ENCODE measurements around the gene DCTN1.
"Not testable (repeated sequence)": the region's sequence is repeated elsewhere in the genome, so short reads cannot be mapped to it uniquely, and the experiment has no call there.

Gene DCTN1

DNA sequence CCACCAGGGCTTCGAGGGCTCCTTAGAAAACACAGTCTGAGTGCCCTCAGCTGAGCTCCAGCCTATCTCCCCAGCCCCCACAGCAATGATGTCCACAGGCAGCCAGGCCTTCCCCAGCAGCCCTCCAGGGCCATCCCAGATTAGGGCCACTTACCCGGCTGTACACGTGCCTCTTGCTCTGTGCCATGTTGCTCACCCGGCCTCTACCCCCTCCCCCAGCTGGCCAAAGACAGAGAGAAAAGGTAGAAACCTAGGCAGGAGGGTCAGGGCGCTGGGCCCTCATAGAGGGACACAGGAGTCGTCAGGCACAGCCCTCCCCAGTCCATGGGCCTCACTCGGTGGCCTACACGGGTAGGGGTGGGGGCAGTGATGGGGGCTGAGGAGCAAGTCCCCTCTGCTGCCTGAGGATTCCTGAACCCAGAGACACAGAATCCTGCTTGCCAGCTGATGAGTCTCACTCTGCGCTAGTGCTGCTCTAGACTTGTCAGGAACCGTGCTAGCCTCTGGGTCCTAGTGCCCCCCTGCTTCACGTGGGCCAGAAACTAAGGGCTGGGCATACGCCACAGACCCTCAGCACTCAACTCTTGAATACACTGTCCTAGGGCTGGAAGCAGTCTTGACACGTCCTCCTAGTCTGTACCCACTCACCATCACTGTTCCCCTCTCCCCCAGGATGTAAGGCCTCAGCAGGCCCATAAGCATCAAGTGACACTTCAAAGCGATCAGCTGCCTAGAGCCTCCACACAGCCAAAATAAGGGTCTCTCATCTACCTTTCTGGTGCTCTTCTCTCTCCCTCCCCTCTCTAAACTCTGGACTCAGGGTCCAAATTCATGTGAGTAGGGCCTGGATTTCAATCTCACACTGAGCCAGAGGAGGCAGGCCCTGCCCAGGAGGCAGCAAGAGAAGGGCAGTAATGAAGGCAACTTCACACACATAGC, at the start of gene DCTN1:
TSS of gene DCTN1 (minus strand) at position 461 of the 939 bp plus-strand sequence. CDS start at position 187, 274 bp downstream.
- Mint-ChIP-seq H3K27me3 (no peaks in the 10 kb centered on the region), H3K4me1 (ENCODE audit: low read depth) (peaks cover 30% of the 10 kb centered on the region)
- DNase-seq, result peak; percentile 39

DNA sequence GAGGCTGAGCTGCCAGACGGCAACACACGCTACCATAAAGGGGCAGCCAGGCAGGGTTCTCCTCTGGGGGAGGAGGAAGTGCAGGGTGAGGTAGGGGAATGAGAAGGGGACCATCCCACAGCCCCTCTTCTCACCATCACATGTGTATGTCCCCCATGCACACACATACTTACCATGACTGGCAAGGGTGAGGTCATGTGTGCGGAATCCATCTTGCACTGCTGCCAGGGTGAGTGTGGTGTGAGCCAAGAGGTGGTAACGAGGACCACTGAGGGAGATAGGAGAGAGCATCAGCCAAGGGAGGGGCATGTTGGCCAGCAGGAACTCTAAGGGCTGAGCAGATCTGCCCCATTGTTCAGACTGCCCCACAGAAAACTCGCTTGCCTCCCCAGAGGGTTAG, 48.6 kb upstream of the DCTN1 start:
- Mint-ChIP-seq H3K27ac (no peak overlapping the region), H3K4me3 (no peak overlapping the region), H3K4me1 (ENCODE audit: low read depth) (no peaks in the 10 kb centered on the region), H3K9me3 (no peaks in the 10 kb centered on the region), H3K36me3 (ENCODE audit: low read depth) (peaks cover 27% of the 10 kb centered on the region), H3K27me3 (no peaks in the 10 kb centered on the region)
- no peak for DNase-seq

More for the DNA sequence above, at the start of gene DCTN1:
- Mint-ChIP-seq H3K9me3 (no peaks in the 10 kb centered on the region), H3K27ac (peak within 1 kb of the TSS; percentile 61), H3K4me3 (peak within 1 kb of the TSS; percentile 29), H3K36me3 (ENCODE audit: low read depth) (peaks cover 44% of the 10 kb centered on the region)

- Mint-ChIP-seq H3K9me3 (no peaks in the 10 kb centered on the region), H3K4me3 (no peak overlapping the region), H3K27ac (no peak overlapping the region), H3K27me3 (no peaks in the 10 kb centered on the region), H3K4me1 (ENCODE audit: low read depth) (peaks cover 7% of the 10 kb centered on the region), H3K36me3 (ENCODE audit: low read depth) (peaks cover 30% of the 10 kb centered on the region)
- DNase-seq, result no peak
Measured at GRCh38 chr2:74427551-74427950, 47.4 kb upstream of the DCTN1 start.

- peaks cover 12% of the 10 kb centered on the region for H3K4me1 Mint-ChIP-seq (ENCODE audit: low read depth)
- no peak overlapping the region for H3K4me3 Mint-ChIP-seq
- no peaks in the 10 kb centered on the region for H3K9me3 Mint-ChIP-seq
- DNase-seq, result no peak
- peaks cover 35% of the 10 kb centered on the region for H3K36me3 Mint-ChIP-seq (ENCODE audit: low read depth)
- H3K27ac Mint-ChIP-seq, result no peak overlapping the region
- H3K27me3 Mint-ChIP-seq, result no peaks in the 10 kb centered on the region
Measured at GRCh38 chr2:74426181-74426758, 46.2 kb upstream of the DCTN1 start.

- H3K4me3 Mint-ChIP-seq, result no peak overlapping the region
- no peak overlapping the region for H3K27ac Mint-ChIP-seq
- no peak for DNase-seq
- H3K4me1 Mint-ChIP-seq (ENCODE audit: low read depth), result peaks cover 18% of the 10 kb centered on the region
- no peaks in the 10 kb centered on the region for H3K27me3 Mint-ChIP-seq
- no peaks in the 10 kb centered on the region for H3K9me3 Mint-ChIP-seq
- H3K36me3 Mint-ChIP-seq (ENCODE audit: low read depth), result peaks cover 35% of the 10 kb centered on the region
Measured at GRCh38 chr2:74425523-74425922, 45.4 kb upstream of the DCTN1 start.

GRCh38 chr2:74424995-74425406, 44.9 kb upstream of the DCTN1 start:
- Mint-ChIP-seq H3K9me3 (no peaks in the 10 kb centered on the region), H3K4me3 (no peak overlapping the region), H3K4me1 (ENCODE audit: low read depth) (peaks cover 23% of the 10 kb centered on the region), H3K27ac (no peak overlapping the region), H3K27me3 (no peaks in the 10 kb centered on the region), H3K36me3 (ENCODE audit: low read depth) (peaks cover 35% of the 10 kb centered on the region)
- no peak for DNase-seq

- Mint-ChIP-seq H3K4me3 (no peak overlapping the region), H3K27ac (no peak overlapping the region), H3K27me3 (no peaks in the 10 kb centered on the region), H3K9me3 (no peaks in the 10 kb centered on the region), H3K4me1 (ENCODE audit: low read depth) (peaks cover 25% of the 10 kb centered on the region), H3K36me3 (ENCODE audit: low read depth) (peaks cover 35% of the 10 kb centered on the region)
- DNase-seq, result no peak
Measured at GRCh38 chr2:74424139-74424992, 44.3 kb upstream of the DCTN1 start.

DNA sequence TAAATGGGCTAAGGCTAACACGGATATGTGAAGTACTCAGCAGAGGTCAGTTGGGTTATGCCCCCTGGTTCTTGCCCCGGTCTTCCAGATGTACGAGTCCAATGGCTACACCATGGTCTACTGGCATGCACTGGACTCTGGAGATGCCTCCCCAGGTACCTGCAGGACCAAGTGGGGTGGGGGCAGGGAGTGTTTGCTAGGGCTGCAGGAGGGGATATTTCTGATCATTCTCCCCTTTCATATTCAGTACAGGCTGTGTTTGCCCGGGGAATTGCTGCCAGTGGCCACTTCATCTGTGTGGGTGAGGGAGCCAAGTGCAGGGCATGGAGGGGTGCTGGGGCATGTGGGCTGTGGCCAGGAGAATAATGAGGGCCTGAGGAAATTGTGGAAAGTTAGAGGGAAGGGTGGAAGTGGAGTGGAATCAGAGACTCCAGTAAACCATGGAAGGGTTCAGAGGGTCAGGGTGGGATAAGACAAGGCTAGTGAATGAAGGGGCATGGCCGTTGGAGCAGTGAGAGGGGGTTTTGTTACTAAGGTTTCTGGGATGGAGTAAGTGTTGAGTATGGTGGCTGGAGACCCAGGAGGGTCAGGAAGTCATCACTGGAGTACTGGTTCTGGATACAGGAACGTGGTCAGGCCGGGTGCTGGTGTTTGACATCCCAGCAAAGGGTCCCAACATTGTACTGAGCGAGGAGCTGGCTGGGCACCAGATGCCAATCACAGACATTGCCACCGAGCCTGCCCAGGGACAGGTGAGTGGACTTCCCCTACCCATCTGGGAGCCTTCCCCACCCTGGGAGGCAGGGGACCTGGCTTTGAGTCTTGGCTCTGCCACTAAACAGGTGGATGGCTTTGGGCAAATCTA, 43.4 kb upstream of the DCTN1 start:
- peaks cover 35% of the 10 kb centered on the region for H3K36me3 Mint-ChIP-seq (ENCODE audit: low read depth)
- H3K4me1 Mint-ChIP-seq (ENCODE audit: low read depth), result peaks cover 25% of the 10 kb centered on the region
- no peak for DNase-seq
- H3K27me3 Mint-ChIP-seq, result no peaks in the 10 kb centered on the region
- peak overlapping the region; percentile 75 for H3K27ac Mint-ChIP-seq
- no peaks in the 10 kb centered on the region for H3K9me3 Mint-ChIP-seq
- peak overlapping the region; percentile 98 for H3K4me3 Mint-ChIP-seq

- H3K9me3 Mint-ChIP-seq, result no peaks in the 10 kb centered on the region
Measured at GRCh38 chr2:74421221-74421870, 41.2 kb upstream of the DCTN1 start, which contains the start of the genes C2orf81 and WDR54. Gene C2orf81 (minus strand): TSS chr2:74421619. CDS start chr2:74421560, 59 bp downstream. Gene WDR54 (plus strand): TSS chr2:74421730. CDS start chr2:74422154, 424 bp downstream.

GRCh38 chr2:74420443-74421103, 40.5 kb upstream of the DCTN1 start:
- not testable (repeated sequence) for H3K27me3 Mint-ChIP-seq, DNase-seq, H3K9me3 Mint-ChIP-seq
- Mint-ChIP-seq H3K4me3 (peak overlapping the region; percentile 98), H3K4me1 (ENCODE audit: low read depth) (peaks cover 36% of the 10 kb centered on the region), H3K36me3 (ENCODE audit: low read depth) (peaks cover 23% of the 10 kb centered on the region), H3K27ac (peak overlapping the region; percentile 99)

More at GRCh38 chr2:74421221-74421870, 41.2 kb upstream of the DCTN1 start, which contains the start of the genes C2orf81 and WDR54:
- peak; percentile 96 for DNase-seq
- Mint-ChIP-seq H3K27ac (peak within 1 kb of the TSS; percentile 99), H3K27me3 (no peaks in the 10 kb centered on the region), H3K4me3 (peak within 1 kb of the TSS; percentile 98), H3K36me3 (ENCODE audit: low read depth) (peaks cover 29% of the 10 kb centered on the region), H3K4me1 (ENCODE audit: low read depth) (peaks cover 29% of the 10 kb centered on the region)

DNA sequence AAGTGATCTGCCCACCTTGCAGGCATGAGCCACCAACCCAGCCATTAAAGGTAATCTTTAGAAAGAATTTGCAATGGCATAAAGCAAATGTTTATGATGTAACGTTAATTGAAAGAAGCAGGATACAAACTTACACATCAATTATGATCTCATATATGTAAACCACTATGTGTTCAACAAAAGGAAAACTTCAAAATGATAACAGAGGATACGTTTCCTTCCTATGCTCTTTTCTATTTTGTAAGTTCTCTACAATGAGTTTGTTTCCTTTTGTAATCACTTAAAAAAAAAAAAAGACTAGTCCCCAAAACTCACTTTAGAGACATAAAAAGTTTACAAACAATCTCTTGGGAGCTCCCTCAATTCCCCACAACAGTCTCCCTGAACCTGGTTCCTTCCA, 39.9 kb upstream of the DCTN1 start:
- H3K4me3 Mint-ChIP-seq, result peak overlapping the region; percentile 60
- no peak for DNase-seq
- H3K4me1 Mint-ChIP-seq (ENCODE audit: low read depth), result peaks cover 41% of the 10 kb centered on the region
- H3K27ac Mint-ChIP-seq, result peak overlapping the region; percentile 14
- H3K27me3 Mint-ChIP-seq, result no peaks in the 10 kb centered on the region
- no peaks in the 10 kb centered on the region for H3K9me3 Mint-ChIP-seq
- H3K36me3 Mint-ChIP-seq (ENCODE audit: low read depth), result peaks cover 17% of the 10 kb centered on the region

DNA sequence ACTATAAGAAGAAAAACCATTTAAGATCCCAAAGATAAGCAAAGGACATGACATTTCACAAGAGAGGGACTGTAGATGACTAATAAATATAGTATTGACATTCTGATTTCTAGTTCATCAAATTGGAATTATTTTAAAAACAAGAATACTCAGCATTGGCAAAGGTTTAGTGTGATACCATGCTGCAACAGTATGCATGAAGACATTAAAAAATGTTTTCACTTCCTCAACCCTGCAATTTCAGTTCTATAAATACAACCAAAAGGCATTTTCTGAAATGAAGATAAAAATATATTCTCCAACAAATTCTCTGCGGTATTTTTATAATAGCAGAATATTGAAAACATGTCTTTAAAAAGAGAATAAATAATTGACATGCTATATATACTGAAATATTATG, 39.2 kb upstream of the DCTN1 start:
- H3K9me3 Mint-ChIP-seq, result no peaks in the 10 kb centered on the region
- no peak overlapping the region for H3K27ac Mint-ChIP-seq
- H3K4me3 Mint-ChIP-seq, result no peak overlapping the region
- H3K4me1 Mint-ChIP-seq (ENCODE audit: low read depth), result peaks cover 44% of the 10 kb centered on the region
- H3K27me3 Mint-ChIP-seq, result no peaks in the 10 kb centered on the region
- peaks cover 11% of the 10 kb centered on the region for H3K36me3 Mint-ChIP-seq (ENCODE audit: low read depth)
- no peak for DNase-seq

GRCh38 chr2:74418312-74418711, 38.2 kb upstream of the DCTN1 start:
- peaks cover 48% of the 10 kb centered on the region for H3K4me1 Mint-ChIP-seq (ENCODE audit: low read depth)
- DNase-seq, result no peak
- no peak overlapping the region for H3K27ac Mint-ChIP-seq
- H3K9me3 Mint-ChIP-seq, result no peaks in the 10 kb centered on the region
- H3K27me3 Mint-ChIP-seq, result no peaks in the 10 kb centered on the region
- peaks cover 6% of the 10 kb centered on the region for H3K36me3 Mint-ChIP-seq (ENCODE audit: low read depth)
- H3K4me3 Mint-ChIP-seq, result no peak overlapping the region
